ENCODE results near the gene MARCHF3. TPM values are rescaled to one million over a fixed set of nuclear protein-coding genes. Genes with fewer than 3 reads are reported as not detected.
A peak's percentile ranks its signal among the peaks of the same experiment; 100 is the strongest.

Gene MARCHF3
- total RNA-seq, 1 experiment from 2014 or later = 16.1 TPM

GRCh38 chr5:126956991-126957390, 73.4 kb downstream of the MARCHF3 start:
- ChIA-PET POLR2A (no interaction called here), CTCF (no interaction called here)
- H3K27ac Mint-ChIP-seq = no peak overlapping the region
- ATAC-seq (no peak), DNase-seq (ENCODE audit: low spot score) (no peak)
- TF ChIP-seq PREB (CRISPR knock-in tag; IDR thresholded peaks at IDR 0.05; ENCODE audit: borderline replicate concordance) = no peak
- TF ChIP-seq, protein P1, sequence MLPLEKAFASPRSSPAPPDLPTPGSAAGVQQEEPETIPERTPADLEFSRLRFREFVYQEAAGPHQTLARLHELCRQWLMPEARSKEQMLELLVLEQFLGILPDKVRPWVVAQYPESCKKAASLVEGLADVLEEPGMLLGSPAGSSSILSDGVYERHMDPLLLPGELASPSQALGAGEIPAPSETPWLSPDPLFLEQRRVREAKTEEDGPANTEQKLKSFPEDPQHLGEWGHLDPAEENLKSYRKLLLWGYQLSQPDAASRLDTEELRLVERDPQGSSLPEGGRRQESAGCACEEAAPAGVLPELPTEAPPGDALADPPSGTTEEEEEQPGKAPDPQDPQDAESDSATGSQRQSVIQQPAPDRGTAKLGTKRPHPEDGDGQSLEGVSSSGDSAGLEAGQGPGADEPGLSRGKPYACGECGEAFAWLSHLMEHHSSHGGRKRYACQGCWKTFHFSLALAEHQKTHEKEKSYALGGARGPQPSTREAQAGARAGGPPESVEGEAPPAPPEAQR (CRISPR knock-in tag; IDR thresholded peaks at IDR 0.05) = no peak
- 0 out of 2 replicates have a peak, but pooled peaks have one; percentile 39 for TF ChIP-seq ZNF121 (CRISPR knock-in tag; IDR thresholded peaks at IDR 0.05)
- H3K4me3 Mint-ChIP-seq = no peak overlapping the region
- H3K9me3 Mint-ChIP-seq = peaks cover 6% of the 10 kb centered on the region
- H3K27me3 Mint-ChIP-seq (ENCODE audit: low read depth) = no peaks in the 10 kb centered on the region
- peaks cover 2% of the 10 kb centered on the region; the same call in 1 of the 2 replicates for H3K36me3 Mint-ChIP-seq
- H3K4me1 Mint-ChIP-seq = peaks cover 10% of the 10 kb centered on the region

DNA sequence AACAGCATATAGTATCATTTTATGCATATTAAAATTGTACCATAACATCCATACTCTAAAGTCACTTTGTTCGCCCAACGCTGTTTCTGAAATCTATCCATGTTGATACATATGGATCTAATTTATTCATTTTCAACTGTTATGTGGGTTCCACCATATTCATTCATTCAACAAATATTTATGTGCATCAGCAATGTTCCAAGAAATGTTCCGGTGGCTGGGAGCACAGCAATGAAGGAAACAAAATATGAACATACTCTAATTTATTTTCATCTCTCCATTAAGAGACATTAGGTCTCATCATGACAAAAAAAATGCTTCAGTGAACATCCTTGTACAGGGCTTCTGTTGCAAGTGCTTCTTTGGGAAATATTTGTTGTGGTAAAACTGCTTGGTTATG, 75.4 kb downstream of the MARCHF3 start:
- TF ChIP-seq IRF2 (CRISPR knock-in tag; IDR thresholded peaks at IDR 0.05; ENCODE audit: borderline replicate concordance, low read depth) (no peak), ZNF396 (CRISPR knock-in tag; IDR thresholded peaks at IDR 0.05; ENCODE audit: borderline replicate concordance) (no peak), OVOL2 (CRISPR knock-in tag; IDR thresholded peaks at IDR 0.05; ENCODE audit: borderline replicate concordance) (no peak)
- H3K27me3 Mint-ChIP-seq (ENCODE audit: low read depth) = no peaks in the 10 kb centered on the region
- DNase-seq (ENCODE audit: low spot score) (no peak), ATAC-seq (no peak)
- H3K36me3 Mint-ChIP-seq = peaks cover 2% of the 10 kb centered on the region; the same call in 1 of the 2 replicates
- CTCF ChIA-PET = no interaction called here
- POLR2A ChIA-PET = no interaction called here
- no peak overlapping the region for H3K27ac Mint-ChIP-seq
- peaks cover 6% of the 10 kb centered on the region for H3K9me3 Mint-ChIP-seq
- peaks cover 4% of the 10 kb centered on the region for H3K4me1 Mint-ChIP-seq
- no peak overlapping the region for H3K4me3 Mint-ChIP-seq

GRCh38 chr5:126953640-126954039, 76.7 kb downstream of the MARCHF3 start:
- no peak for DNase-seq (ENCODE audit: low spot score)
- POLR2A ChIA-PET = no interaction called here
- H3K4me3 Mint-ChIP-seq = no peak overlapping the region

DNA sequence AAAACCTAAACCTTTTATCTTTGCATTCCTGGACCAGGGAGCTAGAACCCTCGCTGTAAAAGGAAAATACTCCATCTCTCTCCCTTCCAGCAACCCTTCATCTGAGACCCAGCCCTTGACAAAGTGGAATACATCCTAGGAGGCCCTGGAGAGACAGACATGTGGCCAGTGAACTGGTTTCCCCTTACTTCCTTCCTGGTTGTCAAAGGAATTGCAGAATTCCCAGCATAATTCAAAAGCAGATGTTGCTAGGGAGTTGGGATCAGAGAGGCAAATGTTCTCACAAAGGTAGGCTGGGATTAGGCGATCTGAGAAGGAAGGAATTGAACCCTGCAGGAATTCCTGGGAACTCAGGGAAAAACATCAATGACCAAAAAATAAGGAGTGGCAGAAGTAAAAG, 80.9 kb downstream of the MARCHF3 start:
- no peak for DNase-seq (ENCODE audit: low spot score)
- no peak overlapping the region for H3K4me3 Mint-ChIP-seq
- CTCF ChIA-PET = no interaction called here
- no peaks in the 10 kb centered on the region for H3K27me3 Mint-ChIP-seq (ENCODE audit: low read depth)
- ATAC-seq = no peak
- H3K9me3 Mint-ChIP-seq = no peaks in the 10 kb centered on the region
- H3K36me3 Mint-ChIP-seq = no peaks in the 10 kb centered on the region
- no peak overlapping the region for H3K27ac Mint-ChIP-seq
- H3K4me1 Mint-ChIP-seq = peaks cover 32% of the 10 kb centered on the region
- POLR2A ChIA-PET = no interaction called here
- TF ChIP-seq STAT6 (CRISPR knock-in tag; conservative IDR thresholded peaks at IDR 0.05; ENCODE audit: low read depth) (no peak), ZNF121 (CRISPR knock-in tag; IDR thresholded peaks at IDR 0.05) (no peak), OVOL2 (CRISPR knock-in tag; IDR thresholded peaks at IDR 0.05; ENCODE audit: borderline replicate concordance) (no peak), RELA (CRISPR knock-in tag; IDR thresholded peaks at IDR 0.05; ENCODE audit: borderline replicate concordance) (no peak), AFF4 (CRISPR knock-in tag; IDR thresholded peaks at IDR 0.05; ENCODE audit: borderline replicate concordance) (no peak)
- TF ChIP-seq, protein P2, sequence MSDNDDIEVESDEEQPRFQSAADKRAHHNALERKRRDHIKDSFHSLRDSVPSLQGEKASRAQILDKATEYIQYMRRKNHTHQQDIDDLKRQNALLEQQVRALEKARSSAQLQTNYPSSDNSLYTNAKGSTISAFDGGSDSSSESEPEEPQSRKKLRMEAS (CRISPR knock-in tag; IDR thresholded peaks at IDR 0.05) = no peak

More at GRCh38 chr5:126953640-126954039, 76.7 kb downstream of the MARCHF3 start:
- Mint-ChIP-seq H3K27ac (no peak overlapping the region), H3K4me1 (peaks cover 8% of the 10 kb centered on the region), H3K36me3 (peaks cover 2% of the 10 kb centered on the region; the same call in 1 of the 2 replicates), H3K27me3 (ENCODE audit: low read depth) (no peaks in the 10 kb centered on the region), H3K9me3 (peaks cover 6% of the 10 kb centered on the region)
- ATAC-seq = no peak
- CTCF ChIA-PET = interaction anchor here (0.6 kb wide), 1 partner anchor 94 kb away, joined by 3 read pairs; no protein-coding TSS in a partner anchor
- TF ChIP-seq, protein P3, sequence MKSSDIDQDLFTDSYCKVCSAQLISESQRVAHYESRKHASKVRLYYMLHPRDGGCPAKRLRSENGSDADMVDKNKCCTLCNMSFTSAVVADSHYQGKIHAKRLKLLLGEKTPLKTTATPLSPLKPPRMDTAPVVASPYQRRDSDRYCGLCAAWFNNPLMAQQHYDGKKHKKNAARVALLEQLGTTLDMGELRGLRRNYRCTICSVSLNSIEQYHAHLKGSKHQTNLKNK (CRISPR knock-in tag; IDR thresholded peaks at IDR 0.05) = no peak
- TF ChIP-seq ATF2 (CRISPR knock-in tag; IDR thresholded peaks at IDR 0.05; ENCODE audit: borderline replicate concordance, low read depth) (no peak), IRF1 (CRISPR knock-in tag; IDR thresholded peaks at IDR 0.05) (no peak)

Measured in WTC11 (cell line).